HG03520 (cell line): ENCODE measurements around the gene RFC3.
"Not testable (repeated sequence)": the region's sequence is repeated elsewhere in the genome, so short reads cannot be mapped to it uniquely, and the experiment has no call there.

Experiments
- ATAC-seq: cut with Tn5 transposase; IDR thresholded peaks from one replicate; pipeline ENCODE4 v1.9.1; 2021; ENCODE audit warnings: mild to moderate bottlenecking, moderate library complexity; ENCODE audit not compliant: unreplicated experiment

RFC3 gene, protein sequence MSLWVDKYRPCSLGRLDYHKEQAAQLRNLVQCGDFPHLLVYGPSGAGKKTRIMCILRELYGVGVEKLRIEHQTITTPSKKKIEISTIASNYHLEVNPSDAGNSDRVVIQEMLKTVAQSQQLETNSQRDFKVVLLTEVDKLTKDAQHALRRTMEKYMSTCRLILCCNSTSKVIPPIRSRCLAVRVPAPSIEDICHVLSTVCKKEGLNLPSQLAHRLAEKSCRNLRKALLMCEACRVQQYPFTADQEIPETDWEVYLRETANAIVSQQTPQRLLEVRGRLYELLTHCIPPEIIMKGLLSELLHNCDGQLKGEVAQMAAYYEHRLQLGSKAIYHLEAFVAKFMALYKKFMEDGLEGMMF

GRCh38 chr13:33817901-33818706, at the start of gene RFC3:
Gene RFC3, plus strand, starts transcription at chr13:33818149. Its CDS starts 30 bp downstream, at chr13:33818179.
- peak; percentile 89 for ATAC-seq

- no peak for ATAC-seq
These were observed 46.7 kb upstream of the RFC3 start for GRCh38 chr13:33771296-33771695.

GRCh38 chr13:33773790-33774462, 44.0 kb upstream of the RFC3 start:
- no peak for ATAC-seq

DNA sequence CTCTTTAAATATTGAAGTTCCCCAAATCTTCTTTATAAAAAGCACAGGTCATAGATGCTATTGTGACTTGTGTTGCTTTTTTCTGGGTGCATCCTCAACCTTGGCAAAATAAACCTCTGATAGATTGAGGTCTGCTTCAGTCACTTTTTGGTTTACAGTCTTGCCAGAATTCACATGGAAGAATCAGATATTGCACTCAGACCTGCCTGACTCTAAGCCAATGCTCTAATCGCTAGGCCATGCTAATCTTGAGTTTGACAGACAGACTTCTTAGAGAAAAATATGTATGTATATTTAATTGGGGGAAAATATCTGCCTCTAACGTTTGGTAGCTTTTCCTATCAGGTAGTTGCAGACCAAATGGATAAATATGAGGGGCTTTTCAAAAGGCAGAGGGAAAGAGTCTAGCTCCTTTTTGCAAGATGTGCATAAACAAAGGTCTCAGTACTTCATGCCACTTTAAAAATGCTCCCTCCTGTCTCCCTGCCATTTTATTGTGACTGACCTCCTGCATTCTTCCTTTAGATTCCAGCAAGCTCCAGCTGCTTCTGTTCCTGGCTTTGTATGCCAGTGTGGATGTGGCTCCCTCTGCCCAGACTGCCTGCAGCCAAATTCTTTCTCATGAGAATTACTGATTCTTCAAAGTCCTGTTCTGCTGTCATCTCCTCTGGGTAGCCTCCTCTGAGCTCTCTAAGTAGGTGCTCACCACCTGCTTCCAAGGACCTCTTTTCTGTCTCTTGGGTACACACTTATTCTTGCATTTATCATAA, 42.4 kb upstream of the RFC3 start:
- no peak for ATAC-seq

GRCh38 chr13:33776239-33776881, 41.6 kb upstream of the RFC3 start:
- no peak for ATAC-seq

DNA sequence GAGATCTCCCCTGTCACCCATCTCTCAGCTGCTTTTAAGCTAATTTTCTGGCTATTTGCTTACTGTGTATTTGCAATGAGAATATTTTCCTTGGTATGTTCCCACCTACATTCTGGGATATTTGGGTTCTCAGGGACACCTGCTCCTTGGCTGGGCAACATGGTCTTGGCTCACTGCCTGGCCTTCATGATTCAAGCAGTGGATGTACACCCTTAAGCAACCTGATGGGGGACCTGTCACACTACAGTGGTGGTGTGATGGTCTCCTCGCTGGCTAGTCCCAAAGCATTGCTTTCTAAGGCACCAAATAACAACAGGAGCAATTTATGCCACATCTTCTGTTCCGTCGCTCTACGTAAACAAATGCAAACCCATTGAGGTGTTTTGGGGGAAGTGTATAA, 35.3 kb upstream of the RFC3 start:
- no peak for ATAC-seq

- ATAC-seq, result not testable (repeated sequence)
These were observed 34.7 kb upstream of the RFC3 start for GRCh38 chr13:33783212-33783611.

DNA sequence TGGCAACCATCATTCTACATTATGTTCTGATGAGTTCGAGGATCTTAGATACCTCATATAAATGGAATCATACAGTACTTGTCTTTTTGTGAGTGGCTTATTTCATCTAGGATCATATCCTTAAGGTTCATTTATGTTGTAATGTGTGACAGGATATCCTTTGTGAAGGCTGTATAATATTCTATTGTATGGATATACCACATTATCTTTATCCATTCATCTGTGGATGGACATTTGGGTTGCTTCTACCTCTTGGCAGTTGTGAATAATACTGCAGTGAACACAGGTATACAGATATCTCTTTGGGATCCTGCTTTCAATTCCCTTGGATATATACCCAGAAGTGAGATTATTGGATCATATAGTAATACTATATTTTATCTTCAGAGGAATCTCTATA, 33.2 kb upstream of the RFC3 start:
- no peak for ATAC-seq

GRCh38 chr13:33785384-33785783, 32.6 kb upstream of the RFC3 start:
- no peak for ATAC-seq

- no peak for ATAC-seq
These were observed 30.8 kb upstream of the RFC3 start for GRCh38 chr13:33787051-33787591.

- ATAC-seq, result no peak
These were observed 28.8 kb upstream of the RFC3 start for GRCh38 chr13:33789066-33789606.

- no peak for ATAC-seq
These were observed 28.2 kb upstream of the RFC3 start for GRCh38 chr13:33789739-33790138.

DNA sequence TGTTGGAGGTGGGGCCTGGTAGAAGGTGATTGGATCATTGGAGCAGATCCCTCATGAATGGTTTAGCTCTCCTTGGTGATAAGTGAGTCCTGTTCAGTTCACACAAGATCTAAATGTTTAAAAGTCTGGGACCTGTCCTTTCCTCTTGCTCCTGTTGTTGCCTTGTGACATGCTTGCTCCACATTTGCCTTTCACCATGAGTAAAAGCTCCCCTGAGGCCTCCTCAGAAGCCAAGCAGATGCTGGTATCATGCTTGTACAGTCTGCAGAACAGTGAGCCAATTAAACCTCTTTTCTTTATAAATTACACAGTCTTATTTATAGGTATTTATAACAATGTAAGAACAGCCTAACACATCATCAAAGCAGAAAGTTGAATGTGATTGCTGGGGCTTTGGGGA, 24.2 kb upstream of the RFC3 start:
- ATAC-seq, result no peak

DNA sequence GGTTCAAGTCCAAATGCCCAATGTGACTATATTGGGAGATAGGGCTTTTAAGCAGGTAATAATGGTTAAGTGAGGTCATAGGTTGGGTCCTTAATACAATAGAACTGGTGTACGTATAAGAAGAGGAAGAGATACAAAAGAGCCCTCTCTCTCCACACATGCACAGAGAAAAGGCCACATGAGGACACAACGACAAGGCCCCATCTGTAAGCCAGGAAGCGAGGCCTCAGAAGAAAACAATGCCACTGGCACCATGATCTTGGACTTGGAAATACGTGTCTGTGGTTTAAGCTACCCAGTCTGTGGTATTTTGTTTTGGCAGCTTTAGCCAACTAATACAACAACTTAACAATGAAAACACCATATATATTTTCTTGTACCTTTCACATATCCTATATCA, 23.4 kb upstream of the RFC3 start:
- ATAC-seq, result no peak

DNA sequence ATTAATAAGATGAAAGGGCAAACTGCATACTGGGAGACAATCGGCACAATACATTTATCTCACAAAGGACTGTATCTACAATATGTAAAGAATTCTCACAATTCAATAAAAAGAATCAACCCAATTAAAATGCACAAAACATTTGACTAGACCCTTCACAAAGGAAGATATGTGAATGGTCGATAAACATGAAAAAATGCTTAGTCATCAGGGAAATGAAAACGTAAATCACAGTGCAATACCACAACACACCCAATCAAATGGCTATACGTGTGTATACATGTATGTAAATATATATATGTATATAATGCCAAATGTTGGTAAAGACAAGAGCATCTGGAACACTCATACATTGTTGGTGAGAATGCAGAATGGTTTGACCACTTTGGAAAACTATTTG, 21.9 kb upstream of the RFC3 start:
- ATAC-seq, result no peak

DNA sequence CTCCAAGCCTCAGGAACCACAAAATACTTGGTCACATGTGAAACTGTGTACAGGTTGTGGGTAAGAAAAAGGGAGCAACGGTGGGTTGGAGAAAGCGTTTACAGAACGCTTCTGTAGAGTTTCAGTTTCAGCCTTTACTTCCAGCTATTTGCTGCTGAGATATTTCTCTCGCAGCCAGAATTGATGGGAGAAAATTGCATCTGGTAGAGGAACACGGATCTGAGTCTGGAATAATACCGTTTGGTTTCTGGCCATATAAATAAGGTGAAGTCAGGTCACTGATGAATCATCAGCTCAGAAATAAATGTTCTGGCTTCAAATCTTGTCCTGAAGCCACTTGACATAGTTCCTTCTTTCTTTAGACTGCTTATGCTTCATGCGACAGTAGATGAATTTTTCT, 20.3 kb upstream of the RFC3 start:
- ATAC-seq, result no peak

- ATAC-seq, result no peak
These were observed 19.9 kb upstream of the RFC3 start for GRCh38 chr13:33798023-33798422.

DNA sequence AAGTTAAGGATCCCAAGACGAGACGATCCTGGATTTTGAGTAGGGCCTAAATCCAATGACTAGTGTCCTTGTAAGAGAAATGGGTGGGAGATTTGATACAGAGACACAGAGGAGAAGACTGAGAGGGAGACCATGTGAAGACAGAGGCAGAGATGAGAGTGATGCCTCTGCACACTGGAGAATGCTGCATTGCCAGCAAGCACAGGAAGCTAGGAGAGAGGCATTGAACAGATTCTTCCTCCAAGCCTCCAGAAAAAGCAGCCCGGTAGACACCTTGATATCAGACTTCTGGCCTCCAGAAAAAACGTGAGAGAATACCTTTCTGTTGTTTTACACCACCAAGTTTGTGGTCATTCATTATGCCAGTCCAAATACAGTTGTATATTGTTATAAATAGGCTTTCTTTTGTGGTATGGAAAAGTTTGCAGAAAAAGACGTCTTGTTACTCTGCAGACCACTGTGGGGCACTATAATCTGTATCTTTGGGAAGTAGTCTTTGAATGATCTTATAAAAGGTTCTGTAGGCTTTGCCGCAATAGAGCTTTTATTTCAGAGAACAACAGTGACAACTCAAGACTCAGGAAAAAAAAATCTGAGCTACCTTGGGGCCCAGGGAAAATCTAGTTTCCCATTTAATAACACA, 17.9 kb upstream of the RFC3 start:
- no peak for ATAC-seq

- no peak for ATAC-seq
These were observed 17.2 kb upstream of the RFC3 start for GRCh38 chr13:33800646-33801186.
